Endothelial cell of umbilical vein (primary cell): ENCODE results near the gene ITGA7. TPM values are rescaled to one million over a fixed set of nuclear protein-coding genes. Genes with fewer than 3 reads are reported as not detected.

Experiments
- BruUV-seq: library from RNA; stranded (reverse); fragments of 400-500 nt; replicated peaks from 2 replicates; lab custom pipeline; 2021; lab: Mats Ljungman, UMichigan
- CTCF ChIA-PET: fragments of 300-600, 350-600 bp; sonication (Branson Sonifier 250); formaldehyde crosslinking; loops from one replicate; lab custom pipeline; 2021; ENCODE audit warnings: antibody characterized with exemption, inconsistent platforms; lab: Charles Lee
- POLR2A ChIA-PET: fragments of 300-600, 350-600 bp; sonication (Branson Sonifier 250); formaldehyde crosslinking; loops from one replicate; lab custom pipeline; 2021; ENCODE audit warnings: antibody characterized with exemption, inconsistent platforms; lab: Charles Lee
- DNase-seq: peaks from one replicate; pipeline ENCODE4 v3.0.0-alpha.2; 2011; ENCODE audit warnings: low read depth, low spot score
- FAIRE-seq: peaks from 2 replicates; lab custom pipeline; 2011; peaks lifted over from hg19 to GRCh38; lab: Jason Lieb, UNC
- H2AFZ ChIP-seq: 2 replicates; pipeline ENCODE4 v1.6.0; 2012; ENCODE audit warnings: low read depth, low read length, control low read depth, inconsistent platforms
- H3K27ac ChIP-seq: 2 replicates; pipeline ENCODE4 v1.5.1; 2011; ENCODE audit warnings: low read depth, mild to moderate bottlenecking, control low read depth, low read length, moderate library complexity; ENCODE audit not compliant: insufficient read depth
- H3K27me3 ChIP-seq, 2 experiments: 2 replicates each; pipeline versions ENCODE4 v1.6.0 to v1.6.1; 2011; ENCODE audit warnings: low read length in 2 of 2, mixed read lengths in 1 of 2; ENCODE audit not compliant: control insufficient read depth in 2 of 2, insufficient read depth in 2 of 2
- H3K36me3 ChIP-seq, 2 experiments: 2 replicates in 1 of 2; 3 replicates in 1 of 2; pipeline ENCODE4 v1.5.1; 2011; ENCODE audit warnings: low read length in 2 of 2, mild to moderate bottlenecking in 1 of 2, moderate library complexity in 1 of 2; ENCODE audit not compliant: control insufficient read depth in 2 of 2, insufficient read depth in 2 of 2; ENCODE audit errors: extremely low read depth in 1 of 2
- H3K4me1 ChIP-seq: 3 replicates; pipeline ENCODE4 v1.5.1; 2011; ENCODE audit warnings: mild to moderate bottlenecking, low read length; ENCODE audit not compliant: control insufficient read depth, insufficient read depth; ENCODE audit errors: extremely low read depth
- H3K4me2 ChIP-seq: 2 replicates; pipeline ENCODE4 v1.6.1; 2011; ENCODE audit warnings: low read length, control low read depth, mixed read lengths; ENCODE audit not compliant: insufficient read depth
- H3K4me3 ChIP-seq, 3 experiments: fragments of 200-600 bp in 1 of 3; sonication (generic), shearing (Covaris generic) in 1 of 3; replicated peaks in 1 of 3; 2 replicates each; pipeline ENCODE4 v1.5.1; 2011 to 2016; ENCODE audit warnings: control low read depth in 3 of 3, low read length in 3 of 3, mild to moderate bottlenecking in 2 of 3, inconsistent platforms in 1 of 3, low read depth in 1 of 3, moderate library complexity in 1 of 3; ENCODE audit not compliant: insufficient read depth in 1 of 3
- H3K79me2 ChIP-seq: 2 replicates; pipeline ENCODE4 v1.6.0; 2012; ENCODE audit warnings: low read length, inconsistent platforms; ENCODE audit not compliant: control insufficient read depth, insufficient read depth
- H3K9ac ChIP-seq: replicated peaks from 2 replicates; pipeline ENCODE3; 2011; ENCODE audit warnings: low read length, control low read depth; ENCODE audit not compliant: insufficient read depth; ENCODE audit errors: extremely low read depth
- H3K9me1 ChIP-seq: replicated peaks from 3 replicates; pipeline ENCODE4 v1.6.0; 2011; ENCODE audit warnings: mild to moderate bottlenecking, low read length; ENCODE audit not compliant: control insufficient read depth, insufficient read depth; ENCODE audit errors: extremely low read depth
- H3K9me3 ChIP-seq: replicated peaks from 2 replicates; pipeline ENCODE4 v1.5.1; 2012; ENCODE audit warnings: low read length, inconsistent platforms; ENCODE audit not compliant: control insufficient read depth, insufficient read depth
- H4K20me1 ChIP-seq: replicated peaks from 2 replicates; pipeline ENCODE3; 2011; ENCODE audit warnings: mild to moderate bottlenecking, low read length; ENCODE audit not compliant: control insufficient read depth, insufficient read depth; ENCODE audit errors: extremely low read depth
- EZH2 ChIP-seq: IDR thresholded peaks from 2 replicates; pipeline ENCODE4 v1.6.1; 2012; ENCODE audit warnings: borderline replicate concordance, low read depth, mild to moderate bottlenecking, moderate library complexity, low read length, inconsistent platforms; ENCODE audit not compliant: severe bottlenecking
- FOS ChIP-seq: IDR thresholded peaks from 2 replicates; pipeline ENCODE4 v1.6.1; 2011; ENCODE audit warnings: mild to moderate bottlenecking, low read length, moderate library complexity, borderline replicate concordance; ENCODE audit not compliant: insufficient read depth
- GATA2 ChIP-seq: IDR thresholded peaks from 2 replicates; pipeline ENCODE4 v1.7.0; 2011; ENCODE audit warnings: low read depth, mild to moderate bottlenecking, moderate library complexity, mixed read lengths, low read length; ENCODE audit not compliant: insufficient read length, insufficient read depth
- JUN ChIP-seq: IDR thresholded peaks from 2 replicates; pipeline ENCODE4 v1.6.1; 2011; ENCODE audit warnings: borderline replicate concordance, low read depth; ENCODE audit not compliant: insufficient read length, insufficient read depth
- MYC ChIP-seq: IDR thresholded peaks from one replicate; pipeline ENCODE4 v1.6.1; 2011; ENCODE audit warnings: mild to moderate bottlenecking, low read depth, low read length
- POLR2A ChIP-seq: IDR thresholded peaks from 2 replicates; pipeline ENCODE4 v1.6.1; 2012; ENCODE audit warnings: low read depth, mild to moderate bottlenecking, control low read depth, low read length
- POLR2AphosphoS5 ChIP-seq: IDR thresholded peaks from 2 replicates; pipeline ENCODE4 v1.6.1; 2012; ENCODE audit warnings: low read depth, mild to moderate bottlenecking, control low read depth, low read length, moderate library complexity; ENCODE audit not compliant: insufficient read depth
- dilution Hi-C: fragments of 300-500 bp; cut with MboI; formaldehyde crosslinking; loops from one replicate; pipeline ENCODE4 v1.15.0; 2019; ENCODE audit warnings: low sequenced_read_pairs; ENCODE audit not compliant: extremely low pct_ligation_motif_present
- intact Hi-C: fragments of 100-400 bp; cut with micrococcal nuclease; formaldehyde crosslinking; loops from one replicate; pipeline ENCODE4 v1.10.0; 2022
- polyA plus RNA-seq, 4 experiments: library from polyadenylated mRNA; depleted of rRNA in 3 of 4; stranded (reverse) in 3 of 4; unstranded in 1 of 4; fragments of >200 nt; gene quantifications; 2 replicates each; pipeline versions ENCODE4 v1.2.1 to v1.2.3, GENCODE V29; 2011 to 2012; ENCODE audit warnings: missing spikeins in 1 of 4
- total RNA-seq: library from RNA; stranded (reverse); gene quantifications from 2 replicates; pipeline ENCODE4 v1.2.3, GENCODE V29; 2021
- TF ChIP-seq, protein P1 (sequence below): IDR thresholded peaks from 2 replicates; pipeline ENCODE4 v1.6.1; 2011; ENCODE audit not compliant: insufficient read depth, insufficient read length
- TF ChIP-seq, protein P2 (sequence below), 2 donors: IDR thresholded peaks; 1 replicate in 1 of 2; 2 replicates in 1 of 2; pipeline ENCODE4 v1.5.1; 2011; ENCODE audit warnings: low read length in 2 of 2, mild to moderate bottlenecking in 2 of 2, moderate library complexity in 2 of 2, control low read depth in 1 of 2, inconsistent platforms in 1 of 2, low read depth in 1 of 2; ENCODE audit not compliant: insufficient read depth in 1 of 2; ENCODE audit errors: extremely low read depth in 1 of 2

Gene ITGA7
- total and polyA plus RNA-seq, 2 donors (not counting 3 experiments of a cell fraction or from before 2014, with no cell fraction given) = 0.41 to 0.84 TPM

DNA sequence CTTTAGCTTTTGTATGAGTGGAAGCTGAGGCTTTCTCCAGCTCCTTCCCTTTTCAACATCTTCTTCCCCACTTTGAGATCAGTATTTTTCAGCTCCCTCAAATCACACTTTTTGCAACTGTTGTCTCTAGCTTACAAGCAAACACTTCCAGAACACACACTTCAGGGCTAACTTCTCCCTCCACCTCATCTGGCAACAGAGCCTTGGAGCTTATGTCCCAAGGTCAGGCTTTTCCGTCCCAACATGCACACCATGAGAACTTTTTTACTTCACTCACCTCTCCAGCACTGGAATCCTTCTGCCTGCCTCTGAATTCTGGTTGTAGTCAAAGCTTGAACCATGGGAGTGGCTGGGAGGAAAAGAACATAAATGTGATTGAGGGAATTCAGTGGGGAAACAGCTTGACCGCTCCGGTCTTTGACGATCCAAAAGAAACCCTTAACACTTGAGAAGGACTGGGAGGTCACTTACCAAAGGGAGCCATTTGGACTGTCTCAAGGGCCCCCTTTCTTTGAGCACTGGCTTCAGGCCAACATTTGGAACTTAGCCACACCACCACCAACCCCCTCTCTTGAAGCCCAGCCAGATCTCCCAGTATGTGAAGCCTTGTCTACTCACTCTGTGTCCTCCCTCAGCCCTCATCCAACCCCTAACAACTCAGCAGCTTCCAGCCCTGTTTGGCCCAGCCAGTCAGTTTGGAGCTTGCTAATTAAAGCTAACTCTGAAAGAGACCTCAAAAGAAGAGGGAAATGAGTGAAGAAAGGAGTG lies 4.3 kb upstream of the ITGA7 start:
- Histone ChIP-seq H3K36me3 (no peaks in the 10 kb centered on the region), H4K20me1 (no peaks in the 10 kb centered on the region), H3K9me1 (no peaks in the 10 kb centered on the region), H2AFZ (no peak overlapping the region), H3K9me3 (no peaks in the 10 kb centered on the region), H3K4me1 (peaks cover 10% of the 10 kb centered on the region), H3K27ac (no peak overlapping the region), H3K9ac (no peak overlapping the region), H3K79me2 (no peaks in the 10 kb centered on the region), H3K4me3 (no peak overlapping the region), H3K27me3 (peaks cover 38 to 40% of the 10 kb centered on the region in 2 experiments), H3K4me2 (no peak overlapping the region)
- FAIRE-seq (no peak), DNase-seq (no peak)
- POLR2A ChIA-PET = no interaction called here
- TF ChIP-seq, protein P1, sequence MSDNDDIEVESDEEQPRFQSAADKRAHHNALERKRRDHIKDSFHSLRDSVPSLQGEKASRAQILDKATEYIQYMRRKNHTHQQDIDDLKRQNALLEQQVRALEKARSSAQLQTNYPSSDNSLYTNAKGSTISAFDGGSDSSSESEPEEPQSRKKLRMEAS = no peak
- TF ChIP-seq POLR2AphosphoS5 (no peak), MYC (no peak), GATA2 (no peak), JUN (no peak), EZH2 (no peak), POLR2A (no peak), FOS (no peak)
- TF ChIP-seq, protein P2, sequence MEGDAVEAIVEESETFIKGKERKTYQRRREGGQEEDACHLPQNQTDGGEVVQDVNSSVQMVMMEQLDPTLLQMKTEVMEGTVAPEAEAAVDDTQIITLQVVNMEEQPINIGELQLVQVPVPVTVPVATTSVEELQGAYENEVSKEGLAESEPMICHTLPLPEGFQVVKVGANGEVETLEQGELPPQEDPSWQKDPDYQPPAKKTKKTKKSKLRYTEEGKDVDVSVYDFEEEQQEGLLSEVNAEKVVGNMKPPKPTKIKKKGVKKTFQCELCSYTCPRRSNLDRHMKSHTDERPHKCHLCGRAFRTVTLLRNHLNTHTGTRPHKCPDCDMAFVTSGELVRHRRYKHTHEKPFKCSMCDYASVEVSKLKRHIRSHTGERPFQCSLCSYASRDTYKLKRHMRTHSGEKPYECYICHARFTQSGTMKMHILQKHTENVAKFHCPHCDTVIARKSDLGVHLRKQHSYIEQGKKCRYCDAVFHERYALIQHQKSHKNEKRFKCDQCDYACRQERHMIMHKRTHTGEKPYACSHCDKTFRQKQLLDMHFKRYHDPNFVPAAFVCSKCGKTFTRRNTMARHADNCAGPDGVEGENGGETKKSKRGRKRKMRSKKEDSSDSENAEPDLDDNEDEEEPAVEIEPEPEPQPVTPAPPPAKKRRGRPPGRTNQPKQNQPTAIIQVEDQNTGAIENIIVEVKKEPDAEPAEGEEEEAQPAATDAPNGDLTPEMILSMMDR (IDR thresholded peaks at IDR 0.05; ENCODE audit: extremely low read depth in 1 of 2, insufficient read depth in 1 of 2, low read depth in 1 of 2, low read length in 2 of 2) = no peak
- CTCF ChIA-PET = interaction anchor here (1.4 to 2.3 kb wide), 3 partner anchors 9 to 56 kb away, joined by 6 to 7 read pairs (median 6); no protein-coding TSS in a partner anchor
- no TSS peak for BruUV-seq
- intact Hi-C loops (no loop called here), dilution Hi-C loops (no loop called here)
